Astrocyte (in vitro differentiated cells and primary cell): ENCODE results near the gene ABCA7.

Experiments used
- CTCF ChIP-seq: IDR thresholded peaks from 2 replicates; pipeline ENCODE4 v1.5.1; 2011; ENCODE audit warnings: low read depth, mild to moderate bottlenecking, inconsistent platforms, low read length, moderate library complexity; ENCODE audit not compliant: insufficient read depth
- EZH2 ChIP-seq: IDR thresholded peaks from 2 replicates; pipeline ENCODE4 v1.6.1; 2012; ENCODE audit warnings: mild to moderate bottlenecking, low read length, inconsistent platforms; ENCODE audit not compliant: insufficient read depth

GRCh38 chr19:1042689-1043511 is 3.0 kb downstream of the ABCA7 start:
- TF ChIP-seq CTCF (no peak), EZH2 (no peak)
